ENCODE data around the gene PCNX2. TPM values are rescaled to one million over a fixed set of nuclear protein-coding genes. Genes with fewer than 3 reads are reported as not detected.

Gene PCNX2
- total and polyA plus RNA-seq, 2 experiments from 2014 or later: 3.9 to 11.0 TPM

DNA sequence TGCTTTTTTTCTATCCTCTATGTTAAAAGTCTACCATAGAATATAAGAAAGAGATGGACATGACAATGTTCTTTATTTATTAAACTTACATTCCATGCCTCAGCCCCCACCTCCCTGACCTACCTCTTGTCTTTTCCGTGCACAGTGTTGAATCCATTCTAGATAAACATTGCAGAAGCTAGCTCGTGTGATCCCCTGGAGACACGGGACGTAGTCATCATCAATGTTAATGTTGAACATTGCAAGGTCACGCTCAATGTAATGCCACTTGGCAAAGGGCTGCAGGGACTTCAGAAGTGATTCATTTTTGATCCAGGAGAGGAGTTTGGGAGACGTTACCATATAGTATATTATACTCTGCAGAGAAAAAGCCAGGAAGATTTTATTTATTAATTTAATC lies 278.7 kb downstream of the PCNX2 start:
- DNase-seq (ENCODE audit: low spot score): no peak
- Histone ChIP-seq H3K4me3 (no peak overlapping the region), H3K9me2 (replicated peaks; ENCODE audit: insufficient read depth) (no peaks in the 10 kb centered on the region), H3K4me2 (no peak overlapping the region), H3K27me3 (no peaks in the 10 kb centered on the region), H3K27ac (no peak overlapping the region), H3K36me3 (replicated peaks; ENCODE audit: insufficient read depth, low read depth) (no peaks in the 10 kb centered on the region), H2AFZ (no peak overlapping the region), H3K79me2 (no peaks in the 10 kb centered on the region), H3K9me3 (ENCODE audit: low read depth) (no peaks in the 10 kb centered on the region), H4K20me1 (ENCODE audit: insufficient read depth, poor library complexity, severe bottlenecking) (no peaks in the 10 kb centered on the region), H3K4me1 (ENCODE audit: insufficient read depth) (peaks cover 13% of the 10 kb centered on the region)
- TF ChIP-seq, protein P1, sequence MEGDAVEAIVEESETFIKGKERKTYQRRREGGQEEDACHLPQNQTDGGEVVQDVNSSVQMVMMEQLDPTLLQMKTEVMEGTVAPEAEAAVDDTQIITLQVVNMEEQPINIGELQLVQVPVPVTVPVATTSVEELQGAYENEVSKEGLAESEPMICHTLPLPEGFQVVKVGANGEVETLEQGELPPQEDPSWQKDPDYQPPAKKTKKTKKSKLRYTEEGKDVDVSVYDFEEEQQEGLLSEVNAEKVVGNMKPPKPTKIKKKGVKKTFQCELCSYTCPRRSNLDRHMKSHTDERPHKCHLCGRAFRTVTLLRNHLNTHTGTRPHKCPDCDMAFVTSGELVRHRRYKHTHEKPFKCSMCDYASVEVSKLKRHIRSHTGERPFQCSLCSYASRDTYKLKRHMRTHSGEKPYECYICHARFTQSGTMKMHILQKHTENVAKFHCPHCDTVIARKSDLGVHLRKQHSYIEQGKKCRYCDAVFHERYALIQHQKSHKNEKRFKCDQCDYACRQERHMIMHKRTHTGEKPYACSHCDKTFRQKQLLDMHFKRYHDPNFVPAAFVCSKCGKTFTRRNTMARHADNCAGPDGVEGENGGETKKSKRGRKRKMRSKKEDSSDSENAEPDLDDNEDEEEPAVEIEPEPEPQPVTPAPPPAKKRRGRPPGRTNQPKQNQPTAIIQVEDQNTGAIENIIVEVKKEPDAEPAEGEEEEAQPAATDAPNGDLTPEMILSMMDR (IDR thresholded peaks at IDR 0.05; ENCODE audit: poor library complexity): no peak
- no peak for TF ChIP-seq EZH2phosphoT487 (IDR thresholded peaks at IDR 0.05; ENCODE audit: low read depth, severe bottlenecking, unreplicated experiment)
- TF ChIP-seq EZH2 (IDR thresholded peaks at IDR 0.05; ENCODE audit: borderline replicate concordance): no peak
- 81% methylated on average over 6 of the region's 6 CpGs for WGBS (ENCODE audit: low lambda C conversion rate, missing lambda C conversion rate)

DNA sequence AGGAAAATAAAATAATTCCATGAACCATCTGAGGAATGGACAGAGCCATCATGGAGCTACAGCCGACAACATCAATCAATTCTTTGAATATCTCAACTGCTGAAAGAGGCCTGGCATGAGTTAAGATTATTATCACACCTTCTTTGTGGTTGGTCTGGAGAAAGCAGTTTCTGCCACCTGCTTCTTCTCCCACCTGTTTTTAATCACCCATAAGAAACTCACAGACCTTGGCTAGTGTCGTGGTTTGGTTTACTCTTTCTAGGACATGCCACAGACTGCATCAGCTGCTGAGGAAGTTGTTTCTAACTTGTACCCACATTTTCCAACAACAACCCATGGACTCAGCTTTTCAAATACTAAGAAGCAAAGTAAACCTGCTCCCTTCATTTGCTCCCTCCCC lies 279.6 kb downstream of the PCNX2 start:
- no peaks in the 10 kb centered on the region for H3K79me2 ChIP-seq
- H3K9me2 ChIP-seq (replicated peaks; ENCODE audit: insufficient read depth): no peaks in the 10 kb centered on the region
- H3K4me3 ChIP-seq: no peak overlapping the region
- H3K27ac ChIP-seq: no peak overlapping the region
- no peak for DNase-seq (ENCODE audit: low spot score)
- peaks cover 13% of the 10 kb centered on the region for H3K4me1 ChIP-seq (ENCODE audit: insufficient read depth)
- no peaks in the 10 kb centered on the region for H3K9me3 ChIP-seq (ENCODE audit: low read depth)
- H3K4me2 ChIP-seq: no peak overlapping the region
- no peaks in the 10 kb centered on the region for H3K27me3 ChIP-seq
- H4K20me1 ChIP-seq (ENCODE audit: insufficient read depth, poor library complexity, severe bottlenecking): no peaks in the 10 kb centered on the region
- 54% methylated on average over 2 of the region's 2 CpGs for WGBS (ENCODE audit: low lambda C conversion rate, missing lambda C conversion rate)
- H2AFZ ChIP-seq: no peak overlapping the region
- TF ChIP-seq, protein P1 (IDR thresholded peaks at IDR 0.05; ENCODE audit: poor library complexity): no peak
- TF ChIP-seq EZH2phosphoT487 (IDR thresholded peaks at IDR 0.05; ENCODE audit: low read depth, severe bottlenecking, unreplicated experiment) (no peak), EZH2 (IDR thresholded peaks at IDR 0.05; ENCODE audit: borderline replicate concordance) (no peak)
- H3K36me3 ChIP-seq (replicated peaks; ENCODE audit: insufficient read depth, low read depth): no peaks in the 10 kb centered on the region

DNA sequence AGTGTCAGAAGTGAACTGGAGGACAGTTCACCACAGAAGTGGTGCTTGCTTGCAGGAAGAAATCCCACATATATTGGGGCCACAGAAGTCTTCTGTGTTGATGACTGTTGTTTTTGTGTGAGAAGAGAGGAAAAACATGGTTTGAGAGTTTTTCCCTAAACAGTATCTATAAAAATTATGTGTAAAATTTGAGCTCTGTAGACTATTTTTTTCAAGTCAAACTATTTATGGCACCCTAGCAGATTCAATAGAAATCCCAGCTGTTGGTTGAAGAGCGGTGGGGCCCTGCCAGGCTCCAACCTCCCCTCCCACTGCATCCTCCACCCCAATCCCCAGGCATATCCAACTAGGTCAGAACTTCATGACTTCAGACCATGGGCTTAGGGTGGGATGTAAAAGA lies 283.5 kb downstream of the PCNX2 start:
- WGBS (ENCODE audit: low lambda C conversion rate, missing lambda C conversion rate): 95% methylated on average over 1 of the region's 1 CpG
- no peak overlapping the region for H3K4me2 ChIP-seq
- TF ChIP-seq, protein P1 (IDR thresholded peaks at IDR 0.05; ENCODE audit: poor library complexity): no peak
- TF ChIP-seq EZH2phosphoT487 (IDR thresholded peaks at IDR 0.05; ENCODE audit: low read depth, severe bottlenecking, unreplicated experiment) (no peak), EZH2 (IDR thresholded peaks at IDR 0.05; ENCODE audit: borderline replicate concordance) (no peak)
- H3K4me1 ChIP-seq (ENCODE audit: insufficient read depth): no peaks in the 10 kb centered on the region
- no peaks in the 10 kb centered on the region for H3K27me3 ChIP-seq
- no peaks in the 10 kb centered on the region for H3K9me2 ChIP-seq (replicated peaks; ENCODE audit: insufficient read depth)
- no peaks in the 10 kb centered on the region for H3K36me3 ChIP-seq (replicated peaks; ENCODE audit: insufficient read depth, low read depth)
- H3K27ac ChIP-seq: no peak overlapping the region
- no peaks in the 10 kb centered on the region for H3K9me3 ChIP-seq (ENCODE audit: low read depth)
- H2AFZ ChIP-seq: no peak overlapping the region
- H4K20me1 ChIP-seq (ENCODE audit: insufficient read depth, poor library complexity, severe bottlenecking): no peaks in the 10 kb centered on the region
- no peak overlapping the region for H3K4me3 ChIP-seq
- no peaks in the 10 kb centered on the region for H3K79me2 ChIP-seq
- no peak for DNase-seq (ENCODE audit: low spot score)

DNA sequence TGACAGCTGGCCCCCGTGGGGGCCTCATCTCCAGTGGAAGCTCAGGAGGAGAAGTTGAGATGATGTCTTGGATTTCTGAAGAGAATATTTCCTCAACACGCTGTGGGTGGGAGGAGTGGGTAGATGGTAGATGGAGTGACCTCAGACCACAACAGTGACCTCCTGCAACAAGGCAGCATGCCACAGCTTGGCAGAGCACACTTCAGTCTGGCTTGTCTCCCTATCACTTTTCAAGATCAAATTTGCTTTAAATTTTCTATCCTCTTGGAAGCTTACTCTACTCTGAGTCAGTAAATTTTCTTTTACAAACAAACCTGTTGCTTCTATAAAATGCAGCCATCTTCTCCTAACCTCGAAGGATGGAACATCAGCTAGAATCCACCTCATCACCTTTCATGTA lies 285.4 kb downstream of the PCNX2 start:
- H3K9me3 ChIP-seq (ENCODE audit: low read depth): no peaks in the 10 kb centered on the region
- no peak for TF ChIP-seq EZH2 (IDR thresholded peaks at IDR 0.05; ENCODE audit: borderline replicate concordance)
- TF ChIP-seq, protein P1 (IDR thresholded peaks at IDR 0.05; ENCODE audit: poor library complexity): no peak
- no peak for TF ChIP-seq EZH2phosphoT487 (IDR thresholded peaks at IDR 0.05; ENCODE audit: low read depth, severe bottlenecking, unreplicated experiment)
- no peak overlapping the region for H3K4me3 ChIP-seq
- DNase-seq (ENCODE audit: low spot score): no peak
- WGBS (ENCODE audit: low lambda C conversion rate, missing lambda C conversion rate): 89% methylated on average over 3 of the region's 3 CpGs
- H3K27ac ChIP-seq: no peak overlapping the region
- no peaks in the 10 kb centered on the region for H3K9me2 ChIP-seq (replicated peaks; ENCODE audit: insufficient read depth)
- no peaks in the 10 kb centered on the region for H3K4me1 ChIP-seq (ENCODE audit: insufficient read depth)
- H3K36me3 ChIP-seq (replicated peaks; ENCODE audit: insufficient read depth, low read depth): no peaks in the 10 kb centered on the region
- H4K20me1 ChIP-seq (ENCODE audit: insufficient read depth, poor library complexity, severe bottlenecking): no peaks in the 10 kb centered on the region
- no peak overlapping the region for H2AFZ ChIP-seq
- no peaks in the 10 kb centered on the region for H3K79me2 ChIP-seq
- no peaks in the 10 kb centered on the region for H3K27me3 ChIP-seq
- H3K4me2 ChIP-seq: no peak overlapping the region

Data from hepatocyte (in vitro differentiated cells).